K562 (cell line): ENCODE results near the gene INSYN2B. TPM values are rescaled to one million over a fixed set of nuclear protein-coding genes. Genes with fewer than 3 reads are reported as not detected.

Experiments
- ATAC-seq: fragments of 200-7000 bp; cut with Tn5 transposase; 3 replicates; pipeline ENCODE4 v1.9.1; 2020; ENCODE audit warnings: moderate library complexity
- BruUV-seq: library from RNA; stranded (reverse); fragments of 400-500 nt; replicated peaks from 2 replicates; lab custom pipeline; 2021; lab: Mats Ljungman, UMichigan
- CTCF ChIA-PET: fragments of 300-600 bp; formaldehyde crosslinking; extraction: SDS; loops from one replicate; lab custom pipeline; 2021; ENCODE audit warnings: low intra/inter-chr PET ratio; lab: Yijun Ruan, JAX
- POLR2A ChIA-PET: fragments of 300-600, 350-650 bp; sonication (Branson Sonifier 250); formaldehyde crosslinking; extraction: SDS; loops from one replicate; lab custom pipeline; 2021; ENCODE audit warnings: antibody characterized with exemption, inconsistent platforms; lab: Yijun Ruan, JAX
- DNase-seq, 4 experiments: peaks; one replicate each; pipeline versions ENCODE4 v3.0.0 to v3.0.0-alpha.2; 2011 to 2018; ENCODE audit warnings: low spot score in 3 of 4, mixed read lengths in 3 of 4; ENCODE audit errors: extremely low read depth in 1 of 4
- FAIRE-seq: peaks from 2 replicates; lab custom pipeline; 2011; peaks lifted over from hg19 to GRCh38; lab: Jason Lieb, UNC
- H2AFZ ChIP-seq: 2 replicates; pipeline ENCODE4 v1.6.0; 2011; ENCODE audit warnings: low read depth, low read length, control low read depth, inconsistent platforms
- H3K27ac ChIP-seq: fragments of 200-600 bp; 3 replicates; pipeline ENCODE4 v1.8.0; 2011; ENCODE audit warnings: low read depth, mild to moderate bottlenecking, control low read depth, inconsistent platforms, low read length, moderate library complexity, mixed read lengths; ENCODE audit errors: extremely low read depth
- H3K27me3 ChIP-seq, 2 experiments: fragments of 300-600 bp in 1 of 2; 2 replicates in 1 of 2; 3 replicates in 1 of 2; pipeline versions ENCODE4 v1.6.0 to v1.8.0; 2011; ENCODE audit warnings: inconsistent platforms in 2 of 2, low read length in 2 of 2, mild to moderate bottlenecking in 1 of 2, mixed read lengths in 1 of 2, moderate library complexity in 1 of 2; ENCODE audit not compliant: control insufficient read depth in 2 of 2, insufficient read depth in 2 of 2
- H3K36me3 ChIP-seq: fragments of 300-600 bp; 3 replicates; pipeline ENCODE4 v1.8.0; 2011; ENCODE audit warnings: mild to moderate bottlenecking, low read length, inconsistent platforms; ENCODE audit not compliant: control insufficient read depth, insufficient read depth
- H3K4me1 ChIP-seq, 2 experiments: fragments of 200-600 bp in 1 of 2; replicated peaks in 1 of 2; 2 replicates in 1 of 2; 3 replicates in 1 of 2; pipeline versions ENCODE4 v1.5.1 to v1.8.0; 2011; ENCODE audit warnings: inconsistent platforms in 2 of 2, low read length in 2 of 2, mild to moderate bottlenecking in 1 of 2, mixed read lengths in 1 of 2, moderate library complexity in 1 of 2; ENCODE audit not compliant: control insufficient read depth in 2 of 2, insufficient read depth in 2 of 2
- H3K4me2 ChIP-seq: 2 replicates; pipeline ENCODE4 v1.6.1; 2011; ENCODE audit warnings: low read length, control low read depth, inconsistent platforms, mixed read lengths; ENCODE audit not compliant: insufficient read depth
- H3K4me3 ChIP-seq: fragments of 200-600 bp; sonication (generic), shearing (Covaris generic); 2 replicates; pipeline ENCODE4 v1.5.1; 2016; ENCODE audit warnings: control low read depth, inconsistent platforms
- H3K79me2 ChIP-seq: fragments of 200-600 bp; 3 replicates; pipeline ENCODE4 v1.8.0; 2011; ENCODE audit warnings: low read length, inconsistent platforms; ENCODE audit not compliant: control insufficient read depth, insufficient read depth
- H3K9ac ChIP-seq, 2 experiments: 2 replicates each; pipeline versions ENCODE4 v1.6.0 to v1.6.1; 2011; ENCODE audit warnings: low read depth in 2 of 2, low read length in 2 of 2, control low read depth in 1 of 2, inconsistent platforms in 1 of 2, mild to moderate bottlenecking in 1 of 2, mixed read lengths in 1 of 2; ENCODE audit not compliant: insufficient read depth in 1 of 2
- H3K9me1 ChIP-seq: one replicate; pipeline ENCODE4 v1.6.0; 2011; ENCODE audit warnings: inconsistent platforms, mild to moderate bottlenecking, low read length, moderate library complexity; ENCODE audit not compliant: control insufficient read depth, insufficient read depth
- H3K9me3 ChIP-seq: replicated peaks from 2 replicates; pipeline ENCODE4 v1.5.1; 2011; ENCODE audit warnings: low read depth, low read length, inconsistent platforms; ENCODE audit not compliant: control insufficient read depth, insufficient read depth
- H4K20me1 ChIP-seq: replicated peaks from 2 replicates; pipeline ENCODE4 v1.6.1; 2011; ENCODE audit warnings: low read length, inconsistent platforms, mixed read lengths; ENCODE audit not compliant: control insufficient read depth, insufficient read depth
- E2F3 ChIP-seq: fragments of 250-450 bp; sonication (Bioruptor Pico); IDR thresholded peaks from 2 replicates; pipeline ENCODE4 v1.4.0; 2020; ENCODE audit warnings: mild to moderate bottlenecking
- GATAD2B ChIP-seq: fragments of 450-650 bp; IDR thresholded peaks from 2 replicates; pipeline ENCODE4 v1.6.1; 2017; ENCODE audit warnings: mild to moderate bottlenecking, borderline replicate concordance
- HEY1 ChIP-seq: fragments of 250-450 bp; sonication (Bioruptor Pico); IDR thresholded peaks from 2 replicates; pipeline ENCODE4 v1.5.0; 2020; ENCODE audit warnings: mild to moderate bottlenecking, moderate library complexity, borderline replicate concordance
- JUNB ChIP-seq: fragments of 450-650 bp; formaldehyde crosslinking; conservative IDR thresholded peaks from 2 replicates; pipeline ENCODE4 v1.4.0; 2020; ENCODE audit warnings: mild to moderate bottlenecking
- PCBP2 ChIP-seq: fragments of 200-400 bp; formaldehyde crosslinking; IDR thresholded peaks from 2 replicates; pipeline ENCODE4 v1.6.1; 2018; ENCODE audit warnings: low read length, low read depth, mild to moderate bottlenecking, moderate library complexity; ENCODE audit not compliant: poor library complexity, severe bottlenecking
- PHB ChIP-seq: fragments of 250-450 bp; sonication (Bioruptor Pico); IDR thresholded peaks from 2 replicates; pipeline ENCODE4 v1.5.0; 2021
- POLR2AphosphoS2 ChIP-seq: IDR thresholded peaks from 2 replicates; pipeline ENCODE4 v1.6.1; 2012; ENCODE audit warnings: low read length, improper control_type of control experiment
- REST ChIP-seq, 2 experiments: fragments of 450-650 bp; formaldehyde crosslinking in 1 of 2; IDR thresholded peaks; 2 replicates each; pipeline versions ENCODE4 v1.4.0 to v1.6.1; 2014 to 2020; ENCODE audit warnings: mild to moderate bottlenecking in 2 of 2, borderline replicate concordance in 1 of 2, low read depth in 1 of 2
- ZFP1 ChIP-seq: fragments of 450-650 bp; formaldehyde crosslinking; IDR thresholded peaks from 2 replicates; pipeline ENCODE4 v1.4.0; 2020; ENCODE audit warnings: mild to moderate bottlenecking, mixed read lengths
- WGBS: fragments of 100-300 bp; shearing (Covaris generic); methylation state at CpG from one replicate; pipeline ENCODE4 v1.1.6; 2016; ENCODE audit warnings: low coverage, mixed read lengths; ENCODE audit not compliant: insufficient coverage; ENCODE audit errors: missing lambda C conversion rate; 5-methylcytosine and 5-hydroxymethylcytosine counted together
- in situ Hi-C: fragments of 300-500 bp; cut with MboI; formaldehyde crosslinking; loops from 4 replicates; pipeline ENCODE4 v1.15.0; 2018; ENCODE audit warnings: inconsistent platforms, mixed read lengths
- intact Hi-C: fragments of 100-400 bp; cut with micrococcal nuclease; formaldehyde crosslinking; loops from 2 replicates; pipeline ENCODE4 v1.14.2; 2022
- polyA plus RNA-seq, 8 experiments: library from polyadenylated mRNA; depleted of rRNA in 4 of 8; stranded (reverse) in 5 of 8; unstranded in 3 of 8; fragments of >200 nt; fragmentation: Nextera tagmentation in 2 of 8; fragmentation: Illumina TruSeq in 1 of 8; extraction: Ambion mirVana in 2 of 8; extraction: Trizol in 1 of 8; gene quantifications; 2 replicates each; pipeline versions ENCODE4 v1.2.1 to v1.2.3, GENCODE V29; 2011 to 2014; ENCODE audit warnings: inconsistent platforms in 1 of 8, missing spikeins in 1 of 8
- total RNA-seq, 7 experiments: library from RNA; depleted of rRNA in 6 of 7; stranded (reverse); fragments of >200 nt in 6 of 7; fragmentation: Illumina TruSeq in 2 of 7; extraction: Trizol in 2 of 7; gene quantifications; 2 replicates each; pipeline versions ENCODE4 v1.2.1 to v1.2.3, GENCODE V29; 2011 to 2021; ENCODE audit warnings: low replicate concordance in 1 of 7

Gene INSYN2B
- total and polyA plus RNA-seq, 9 of the 15 experiments (the other 6 are each of a cell fraction or from before 2014, with no cell fraction given), result not detected

GRCh38 chr5:169914766-169915165 is 65.5 kb downstream of the INSYN2B start:
- ChIA-PET CTCF (no interaction called here), POLR2A (interaction anchor here (0.6 kb wide), 1 partner anchor 210 kb away, joined by 4 read pairs; no protein-coding TSS in a partner anchor)
- no peaks in the 10 kb centered on the region for H3K36me3 ChIP-seq
- intact Hi-C loops (no loop called here), in situ Hi-C loops (no loop called here)
- H3K27ac ChIP-seq, result no peak overlapping the region
- WGBS, result 10% methylated on average over 2 of the region's 2 CpGs
- H4K20me1 ChIP-seq, result no peaks in the 10 kb centered on the region
- DNase-seq (no peak), ATAC-seq (no peak), FAIRE-seq (no peak)
- H3K4me1 ChIP-seq, result no peaks in the 10 kb centered on the region
- peaks cover 0 to 4% of the 10 kb centered on the region in 2 experiments; a peak in 1 of 5 replicates for H3K27me3 ChIP-seq
- H2AFZ ChIP-seq, result no peak overlapping the region
- H3K9me1 ChIP-seq, result no peaks in the 10 kb centered on the region
- H3K9ac ChIP-seq, result no peak overlapping the region
- no peaks in the 10 kb centered on the region for H3K9me3 ChIP-seq
- H3K79me2 ChIP-seq, result no peaks in the 10 kb centered on the region
- TF ChIP-seq JUNB (no peak), PHB (CRISPR knock-in tag) (no peak), ZFP1 (CRISPR knock-in tag) (no peak), GATAD2B (no peak), REST (IDR thresholded peaks at IDR 0.05; ENCODE audit: borderline replicate concordance) (peak; percentile 57; the same call in 1 of the 2 replicates), REST (CRISPR knock-in tag; IDR thresholded peaks at IDR 0.05; ENCODE audit: low read depth) (no peak), E2F3 (CRISPR knock-in tag) (no peak), HEY1 (CRISPR knock-in tag) (no peak), POLR2AphosphoS2 (no peak), PCBP2 (no peak)
- H3K4me3 ChIP-seq, result no peak overlapping the region
- no peak overlapping the region for H3K4me2 ChIP-seq
- no TSS peak for BruUV-seq
